ENCODE measurements around the gene AK1. TPM values are rescaled to one million over a fixed set of nuclear protein-coding genes. Genes with fewer than 3 reads are reported as not detected.

The AK1 gene
- total and polyA plus RNA-seq, 2 experiments from 2014 or later = 16.2 to 35.5 TPM

- TF ChIP-seq CTCF (conservative IDR thresholded peaks at IDR 0.05; ENCODE audit: low read depth in 2 of 2) (no peak), EZH2phosphoT487 (IDR thresholded peaks at IDR 0.05; ENCODE audit: unreplicated experiment) (no peak), CREB1 (CRISPR knock-in tag; IDR thresholded peaks at IDR 0.05; ENCODE audit: low read depth) (no peak), ZNF114 (CRISPR knock-in tag; IDR thresholded peaks at IDR 0.05) (no peak), ETS1 (IDR thresholded peaks at IDR 0.05) (no peak), NANOG (IDR thresholded peaks at IDR 0.05; ENCODE audit: borderline replicate concordance) (no peak), STAT1 (IDR thresholded peaks at IDR 0.05; ENCODE audit: unreplicated experiment) (no peak)
- H3K4me2 ChIP-seq = no peak overlapping the region
- H3K4me1 Mint-ChIP-seq = peaks cover 8% of the 10 kb centered on the region
- H3K9me2 ChIP-seq (ENCODE audit: insufficient read depth) = no peaks in the 10 kb centered on the region
- DNase-seq (ENCODE audit: low spot score) = no peak
- H3F3A ChIP-seq (replicated peaks; ENCODE audit: low read depth) = no peaks in the 10 kb centered on the region
- H2AFZ ChIP-seq = no peak overlapping the region
- no peaks in the 10 kb centered on the region for H3K79me2 ChIP-seq (replicated peaks; ENCODE audit: insufficient read depth)
- no peak overlapping the region for H3K27ac Mint-ChIP-seq
- H3K27ac ChIP-seq (ENCODE audit: low read depth) = no peak overlapping the region
- H3K27me3 Mint-ChIP-seq (ENCODE audit: insufficient read depth, low read depth, poor library complexity) = peaks cover 12% of the 10 kb centered on the region
- peaks cover 8% of the 10 kb centered on the region for H3K36me3 Mint-ChIP-seq (ENCODE audit: low read depth)
- no peak for ATAC-seq
- H3K9me3 Mint-ChIP-seq = peaks cover 27% of the 10 kb centered on the region
- H3K4me1 ChIP-seq (ENCODE audit: insufficient read depth) = no peaks in the 10 kb centered on the region; the same call in 1 of the 2 replicates
- H3K27me3 ChIP-seq (ENCODE audit: insufficient read depth) = no peaks in the 10 kb centered on the region
- H4K20me1 ChIP-seq (replicated peaks; ENCODE audit: insufficient read depth) = no peaks in the 10 kb centered on the region
- H3K36me3 ChIP-seq (ENCODE audit: insufficient read depth) = no peaks in the 10 kb centered on the region
- H3K4me3 ChIP-seq = no peak overlapping the region
- no peak overlapping the region for H3K4me3 Mint-ChIP-seq
These were observed 30.3 kb downstream of the AK1 start for GRCh38 chr9:127847178-127847510.

GRCh38 chr9:127846443-127847177 is 30.9 kb downstream of the AK1 start:
- Histone ChIP-seq H3K9me2 (ENCODE audit: insufficient read depth) (no peaks in the 10 kb centered on the region), H3K4me2 (no peak overlapping the region), H3K27ac (ENCODE audit: low read depth) (no peak overlapping the region), H2AFZ (no peak overlapping the region), H3K36me3 (ENCODE audit: insufficient read depth) (no peaks in the 10 kb centered on the region), H4K20me1 (replicated peaks; ENCODE audit: insufficient read depth) (no peaks in the 10 kb centered on the region), H3K4me1 (ENCODE audit: insufficient read depth) (no peaks in the 10 kb centered on the region; the same call in 1 of the 2 replicates), H3K79me2 (replicated peaks; ENCODE audit: insufficient read depth) (no peaks in the 10 kb centered on the region), H3F3A (replicated peaks; ENCODE audit: low read depth) (no peaks in the 10 kb centered on the region), H3K4me3 (no peak overlapping the region), H3K27me3 (ENCODE audit: insufficient read depth) (no peaks in the 10 kb centered on the region)
- peaks cover 27% of the 10 kb centered on the region for H3K9me3 Mint-ChIP-seq
- H3K27me3 Mint-ChIP-seq (ENCODE audit: insufficient read depth, low read depth, poor library complexity) = peaks cover 12% of the 10 kb centered on the region
- H3K4me3 Mint-ChIP-seq = no peak overlapping the region
- ATAC-seq (no peak; the same call in 2 of the 3 replicates), DNase-seq (ENCODE audit: low spot score) (no peak)
- peaks cover 8% of the 10 kb centered on the region for H3K4me1 Mint-ChIP-seq
- H3K27ac Mint-ChIP-seq = no peak overlapping the region
- peaks cover 8% of the 10 kb centered on the region for H3K36me3 Mint-ChIP-seq (ENCODE audit: low read depth)
- TF ChIP-seq ZNF462 (CRISPR knock-in tag; IDR thresholded peaks at IDR 0.05) (no peak), ETS1 (IDR thresholded peaks at IDR 0.05) (no peak), NANOG (IDR thresholded peaks at IDR 0.05; ENCODE audit: borderline replicate concordance) (no peak), CREB1 (CRISPR knock-in tag; IDR thresholded peaks at IDR 0.05; ENCODE audit: low read depth) (no peak), ZNF331 (CRISPR knock-in tag; IDR thresholded peaks at IDR 0.05; ENCODE audit: low read depth) (no peak), ZNF114 (CRISPR knock-in tag; IDR thresholded peaks at IDR 0.05) (no peak)

Data from GM23338 (cell line).